Right lobe of liver (tissue), 6 donors: Measurements from ENCODE around the gene GMDS. TPM values are rescaled to one million over a fixed set of nuclear protein-coding genes. Genes with fewer than 3 reads are reported as not detected.

ENCODE experiments used
- ATAC-seq, 4 donors: fragments of 200-7000 bp; cut with Tn5 transposase; one replicate each; pipeline ENCODE4 v1.9.1; 2020; ENCODE audit warnings: mild to moderate bottlenecking in 4 of 4, moderate library complexity in 4 of 4
- DNase-seq, 3 donors: peaks; one replicate each; pipeline ENCODE4 v3.0.0-alpha.2; 2020
- H3K27ac ChIP-seq, 3 donors: fragments of 200-600 bp; one replicate each; pipeline ENCODE4 v1.8.0; 2022
- H3K27me3 ChIP-seq, 2 donors: fragments of 200-600 bp; one replicate each; pipeline ENCODE4 v1.8.0; 2022
- H3K36me3 ChIP-seq, 4 donors: fragments of 200-600 bp; sonication (generic) in 1 of 4; one replicate each; pipeline versions ENCODE4 v1.5.1 to v1.8.0; 2017 to 2022; ENCODE audit warnings: control low read depth in 1 of 4
- H3K4me1 ChIP-seq, 4 donors: fragments of 200-600 bp; sonication (generic) in 1 of 4; one replicate each; pipeline versions ENCODE4 v1.5.1 to v1.8.0; 2017 to 2022; ENCODE audit warnings: control low read depth in 1 of 4
- H3K4me3 ChIP-seq, 3 donors: fragments of 200-600 bp; one replicate each; pipeline ENCODE4 v1.8.0; 2022
- H3K9me3 ChIP-seq, 4 donors: fragments of 200-600 bp; sonication (generic) in 1 of 4; one replicate each; pipeline versions ENCODE4 v1.5.1 to v1.8.0; 2017 to 2022; ENCODE audit warnings: control low read depth in 1 of 4
- POLR2A ChIP-seq: fragments of 450-650 bp; IDR thresholded peaks from one replicate; pipeline ENCODE4 v1.6.1; 2017; ENCODE audit warnings: antibody characterized with exemption, mild to moderate bottlenecking
- WGBS: methylation state at CpG from one replicate; pipeline ENCODE4 v1.1.6; 2018; ENCODE audit warnings: low coverage, low lambda C conversion rate; ENCODE audit not compliant: insufficient coverage; ENCODE audit errors: missing lambda C conversion rate; 5-methylcytosine and 5-hydroxymethylcytosine counted together
- intact Hi-C, 2 donors: fragments of 100-400 bp; cut with DNase I; formaldehyde crosslinking; loops; one replicate each; pipeline versions ENCODE4 v1.11.2 to v1.14.1; 2022
- total RNA-seq, 6 experiments: library from RNA; depleted of rRNA in 2 of 6; stranded (reverse); fragments of >200 nt in 2 of 6; fragmentation: NEBNext Ultra II Directional in 3 of 6; extraction: Animal tissue kit (Norgen Biotek cat#: 25700) in 3 of 6; gene quantifications; one replicate each; pipeline versions ENCODE4 v1.1.0 to v1.2.4, GENCODE V29; 2016 to 2023
- TF ChIP-seq, protein P1 (sequence below), 4 donors: fragments of 200-600 bp in 3 of 4; fragments of 450-650 bp in 1 of 4; IDR thresholded peaks; one replicate each; pipeline versions ENCODE4 v1.5.1 to v1.8.0; 2016 to 2022; ENCODE audit warnings: antibody characterized with exemption in 4 of 4, mild to moderate bottlenecking in 2 of 4
- donor health status: DM: no; HTN: yes; CAD: no.
- donor health status: DM: no; HTN: no; CAD: no.
- donor health status: DM: no; HTN: no; CAD: no.
- donor health status: DM: no; HTN: yes; CAD: no.
- donor health status: DM: no; HTN: yes; CAD: no.

GMDS gene
- total RNA-seq, 6 experiments from 2014 or later, result 15.9 to 34.4 (median 23.4) TPM

DNA sequence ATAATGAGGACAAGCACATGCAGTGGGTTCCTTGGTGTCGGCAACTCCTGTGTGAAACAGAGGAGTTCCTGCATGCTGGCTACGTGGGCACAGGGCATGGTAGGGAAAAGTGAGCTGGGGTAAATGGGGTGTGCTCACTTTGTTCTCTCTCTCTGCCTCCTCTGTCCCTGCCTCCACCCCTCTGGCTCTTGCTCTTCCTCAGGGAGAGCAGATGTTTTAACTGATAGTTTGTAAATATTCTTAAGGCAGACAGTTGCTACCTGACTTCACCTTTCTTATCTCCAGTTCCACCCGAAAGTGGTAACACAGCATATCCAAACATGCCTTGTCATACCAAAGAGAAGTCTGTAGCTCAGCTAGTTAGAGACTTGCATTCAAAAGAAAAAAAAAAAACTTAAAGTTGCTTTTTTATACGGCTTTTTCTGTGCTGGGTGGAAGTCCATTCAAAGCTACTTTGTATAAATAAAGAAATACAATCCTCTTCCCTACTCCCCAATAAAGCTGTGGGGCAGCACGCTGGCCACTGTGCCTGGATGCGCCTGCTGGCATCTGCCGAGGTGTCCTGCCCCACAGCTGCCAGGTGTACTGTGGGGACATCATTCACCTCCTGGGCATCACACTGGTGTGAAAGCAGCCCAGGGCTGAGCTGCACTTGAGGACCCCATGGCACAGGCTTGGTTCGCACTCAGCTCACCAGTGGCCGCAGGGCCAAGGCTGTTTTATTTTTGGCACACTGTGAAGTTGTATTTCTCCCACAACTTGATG lies 542.1 kb downstream of the GMDS start:
- no peak overlapping the region for H3K4me3 ChIP-seq
- ATAC-seq, result no peak
- intact Hi-C loops, result no loop called here
- H3K36me3 ChIP-seq, result no peaks in the 10 kb centered on the region
- 81% methylated on average over 8 of the region's 9 CpGs for WGBS
- H3K27ac ChIP-seq, result no peak overlapping the region
- DNase-seq, result no peak
- no peaks in the 10 kb centered on the region for H3K4me1 ChIP-seq
- H3K27me3 ChIP-seq, result no peaks in the 10 kb centered on the region
- H3K9me3 ChIP-seq, result no peaks in the 10 kb centered on the region
- no peak for TF ChIP-seq POLR2A
- TF ChIP-seq, protein P1, sequence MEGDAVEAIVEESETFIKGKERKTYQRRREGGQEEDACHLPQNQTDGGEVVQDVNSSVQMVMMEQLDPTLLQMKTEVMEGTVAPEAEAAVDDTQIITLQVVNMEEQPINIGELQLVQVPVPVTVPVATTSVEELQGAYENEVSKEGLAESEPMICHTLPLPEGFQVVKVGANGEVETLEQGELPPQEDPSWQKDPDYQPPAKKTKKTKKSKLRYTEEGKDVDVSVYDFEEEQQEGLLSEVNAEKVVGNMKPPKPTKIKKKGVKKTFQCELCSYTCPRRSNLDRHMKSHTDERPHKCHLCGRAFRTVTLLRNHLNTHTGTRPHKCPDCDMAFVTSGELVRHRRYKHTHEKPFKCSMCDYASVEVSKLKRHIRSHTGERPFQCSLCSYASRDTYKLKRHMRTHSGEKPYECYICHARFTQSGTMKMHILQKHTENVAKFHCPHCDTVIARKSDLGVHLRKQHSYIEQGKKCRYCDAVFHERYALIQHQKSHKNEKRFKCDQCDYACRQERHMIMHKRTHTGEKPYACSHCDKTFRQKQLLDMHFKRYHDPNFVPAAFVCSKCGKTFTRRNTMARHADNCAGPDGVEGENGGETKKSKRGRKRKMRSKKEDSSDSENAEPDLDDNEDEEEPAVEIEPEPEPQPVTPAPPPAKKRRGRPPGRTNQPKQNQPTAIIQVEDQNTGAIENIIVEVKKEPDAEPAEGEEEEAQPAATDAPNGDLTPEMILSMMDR (IDR thresholded peaks at IDR 0.05), result no peak

DNA sequence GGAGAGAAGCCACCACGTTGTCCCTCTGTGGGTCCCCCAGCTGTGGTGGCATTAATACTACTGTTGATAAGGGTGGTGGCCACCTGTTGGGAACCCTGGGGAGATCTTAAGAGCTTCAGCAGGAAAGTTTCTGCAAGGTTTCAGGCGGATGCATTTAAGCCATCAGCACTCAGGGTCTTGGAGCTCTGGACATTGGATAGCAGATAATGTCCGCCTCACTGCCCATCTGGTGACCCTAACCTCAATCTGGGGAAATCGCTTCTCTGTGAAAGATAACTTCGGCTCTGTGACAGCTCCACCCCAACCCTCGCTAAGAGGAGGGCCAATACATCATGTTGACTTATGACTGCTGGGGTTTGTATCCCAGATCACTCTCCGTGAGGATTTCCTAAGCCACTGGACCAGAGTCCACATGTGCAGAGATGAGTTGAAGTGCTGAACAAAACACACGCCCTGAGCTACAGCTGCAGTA lies 542.8 kb downstream of the GMDS start:
- intact Hi-C loops, result no loop called here
- Histone ChIP-seq H3K27me3 (no peaks in the 10 kb centered on the region), H3K4me3 (no peak overlapping the region)

DNA sequence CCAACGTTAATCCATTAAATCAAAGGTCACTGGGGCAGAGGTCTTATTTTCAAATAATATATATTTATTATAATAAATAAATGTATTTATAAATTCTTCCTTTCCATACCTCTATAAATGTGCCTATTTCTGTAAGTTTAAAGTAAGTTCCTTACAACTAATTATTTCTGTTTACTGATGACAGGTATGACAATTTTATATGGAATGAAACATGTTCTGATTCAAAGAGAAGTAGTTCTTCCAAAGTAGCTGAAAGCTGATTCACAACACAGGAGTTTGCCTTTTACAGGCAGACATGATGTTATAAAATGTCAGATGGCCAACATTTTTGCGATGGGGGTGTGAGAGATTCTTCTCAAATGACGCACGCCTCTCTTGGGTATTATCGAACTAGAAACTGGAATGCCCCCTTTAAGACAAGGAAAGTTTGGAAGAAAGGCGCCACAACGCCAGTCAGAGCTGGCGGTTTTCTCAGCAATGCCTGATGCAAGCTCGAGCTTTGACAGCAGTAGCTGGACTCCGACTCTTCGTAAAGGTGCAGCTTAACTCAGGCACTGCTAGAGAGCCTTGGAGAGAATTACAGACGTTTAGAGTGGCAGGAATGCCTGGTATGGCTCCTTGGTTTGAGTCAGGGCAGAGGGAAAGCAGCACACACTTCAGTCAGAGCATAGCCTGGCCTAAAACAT lies 543.6 kb downstream of the GMDS start:
- Histone ChIP-seq H3K4me3 (no peak overlapping the region), H3K9me3 (no peaks in the 10 kb centered on the region), H3K27me3 (no peaks in the 10 kb centered on the region), H3K36me3 (no peaks in the 10 kb centered on the region), H3K27ac (no peak overlapping the region), H3K4me1 (no peaks in the 10 kb centered on the region)
- ATAC-seq (no peak), DNase-seq (no peak)
- intact Hi-C loops, result no loop called here
- WGBS, result 84% methylated on average over 12 of the region's 12 CpGs
- TF ChIP-seq, protein P1 (IDR thresholded peaks at IDR 0.05), result no peak
- no peak for TF ChIP-seq POLR2A

More for the DNA sequence above, 542.8 kb downstream of the GMDS start:
- TF ChIP-seq, protein P1 (IDR thresholded peaks at IDR 0.05), result no peak
- TF ChIP-seq POLR2A, result no peak
- Histone ChIP-seq H3K4me1 (no peaks in the 10 kb centered on the region), H3K36me3 (no peaks in the 10 kb centered on the region), H3K9me3 (no peaks in the 10 kb centered on the region), H3K27ac (no peak overlapping the region)
- ATAC-seq (peak in 1 of 4 donors; percentile 39), DNase-seq (no peak)
- 43% methylated on average over 2 of the region's 8 CpGs for WGBS

DNA sequence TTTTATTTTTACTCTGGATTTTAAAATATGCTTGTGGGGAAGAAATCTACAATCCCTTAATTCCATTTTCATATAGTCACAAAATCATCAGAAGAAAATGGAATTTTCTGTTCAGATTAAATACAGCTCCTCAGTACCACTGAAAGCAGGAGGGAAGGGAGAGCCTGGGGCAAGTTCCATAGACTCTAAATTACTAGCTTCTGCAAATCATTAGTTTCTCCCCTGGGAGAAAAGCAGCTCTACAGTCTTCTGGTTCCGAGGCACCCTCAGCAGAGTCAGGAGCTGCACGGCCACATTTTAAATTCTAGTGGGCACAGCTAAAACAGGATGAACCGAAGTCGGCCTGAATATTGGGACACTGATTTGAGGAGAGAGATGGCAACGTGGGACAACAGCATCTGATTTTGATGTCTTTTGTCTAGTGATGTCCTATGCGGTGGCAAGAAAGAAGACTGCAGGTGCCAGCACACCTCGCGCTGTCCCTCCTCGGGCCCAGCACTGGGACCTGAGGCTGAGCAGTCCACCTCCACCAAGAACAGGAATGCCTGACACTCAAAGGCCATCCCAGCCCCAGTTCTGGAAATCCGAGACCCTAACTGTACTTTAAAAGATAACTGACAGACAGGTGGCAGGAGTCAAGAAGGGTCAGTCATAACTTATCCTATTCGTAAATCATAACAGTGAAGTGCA lies 545.0 kb downstream of the GMDS start:
- H3K27me3 ChIP-seq, result no peaks in the 10 kb centered on the region
- intact Hi-C loops, result no loop called here
- WGBS, result 95% methylated on average over 7 of the region's 11 CpGs

More for the DNA sequence above, 545.0 kb downstream of the GMDS start:
- Histone ChIP-seq H3K9me3 (no peaks in the 10 kb centered on the region), H3K27ac (no peak overlapping the region), H3K4me1 (no peaks in the 10 kb centered on the region), H3K36me3 (no peaks in the 10 kb centered on the region), H3K4me3 (no peak overlapping the region)
- TF ChIP-seq, protein P1 (IDR thresholded peaks at IDR 0.05), result no peak
- TF ChIP-seq POLR2A, result no peak
- ATAC-seq, result no peak
- DNase-seq, result no peak
